AG10803 (cell line): Measurements from ENCODE around the gene IFT172.
A peak's percentile ranks its signal among the peaks of the same experiment; 100 is the strongest.
"Not testable (repeated sequence)": the region's sequence is repeated elsewhere in the genome, so short reads cannot be mapped to it uniquely, and the experiment has no call there.

ENCODE experiments used
- DNase-seq: peaks from one replicate; pipeline ENCODE4 v3.0.0; 2010; ENCODE audit warnings: low read depth
- H3K4me3 ChIP-seq: 2 replicates; pipeline ENCODE4 v1.5.1; 2011; ENCODE audit warnings: mild to moderate bottlenecking, low read length, control low read depth
- TF ChIP-seq, protein P1 (sequence below): conservative IDR thresholded peaks from 2 replicates; pipeline ENCODE4 v1.5.1; 2011; ENCODE audit warnings: mild to moderate bottlenecking, low read length, control low read depth, inconsistent platforms

Gene IFT172, protein sequence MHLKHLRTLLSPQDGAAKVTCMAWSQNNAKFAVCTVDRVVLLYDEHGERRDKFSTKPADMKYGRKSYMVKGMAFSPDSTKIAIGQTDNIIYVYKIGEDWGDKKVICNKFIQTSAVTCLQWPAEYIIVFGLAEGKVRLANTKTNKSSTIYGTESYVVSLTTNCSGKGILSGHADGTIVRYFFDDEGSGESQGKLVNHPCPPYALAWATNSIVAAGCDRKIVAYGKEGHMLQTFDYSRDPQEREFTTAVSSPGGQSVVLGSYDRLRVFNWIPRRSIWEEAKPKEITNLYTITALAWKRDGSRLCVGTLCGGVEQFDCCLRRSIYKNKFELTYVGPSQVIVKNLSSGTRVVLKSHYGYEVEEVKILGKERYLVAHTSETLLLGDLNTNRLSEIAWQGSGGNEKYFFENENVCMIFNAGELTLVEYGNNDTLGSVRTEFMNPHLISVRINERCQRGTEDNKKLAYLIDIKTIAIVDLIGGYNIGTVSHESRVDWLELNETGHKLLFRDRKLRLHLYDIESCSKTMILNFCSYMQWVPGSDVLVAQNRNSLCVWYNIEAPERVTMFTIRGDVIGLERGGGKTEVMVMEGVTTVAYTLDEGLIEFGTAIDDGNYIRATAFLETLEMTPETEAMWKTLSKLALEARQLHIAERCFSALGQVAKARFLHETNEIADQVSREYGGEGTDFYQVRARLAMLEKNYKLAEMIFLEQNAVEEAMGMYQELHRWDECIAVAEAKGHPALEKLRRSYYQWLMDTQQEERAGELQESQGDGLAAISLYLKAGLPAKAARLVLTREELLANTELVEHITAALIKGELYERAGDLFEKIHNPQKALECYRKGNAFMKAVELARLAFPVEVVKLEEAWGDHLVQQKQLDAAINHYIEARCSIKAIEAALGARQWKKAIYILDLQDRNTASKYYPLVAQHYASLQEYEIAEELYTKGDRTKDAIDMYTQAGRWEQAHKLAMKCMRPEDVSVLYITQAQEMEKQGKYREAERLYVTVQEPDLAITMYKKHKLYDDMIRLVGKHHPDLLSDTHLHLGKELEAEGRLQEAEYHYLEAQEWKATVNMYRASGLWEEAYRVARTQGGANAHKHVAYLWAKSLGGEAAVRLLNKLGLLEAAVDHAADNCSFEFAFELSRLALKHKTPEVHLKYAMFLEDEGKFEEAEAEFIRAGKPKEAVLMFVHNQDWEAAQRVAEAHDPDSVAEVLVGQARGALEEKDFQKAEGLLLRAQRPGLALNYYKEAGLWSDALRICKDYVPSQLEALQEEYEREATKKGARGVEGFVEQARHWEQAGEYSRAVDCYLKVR (N-terminal part only)

DNA sequence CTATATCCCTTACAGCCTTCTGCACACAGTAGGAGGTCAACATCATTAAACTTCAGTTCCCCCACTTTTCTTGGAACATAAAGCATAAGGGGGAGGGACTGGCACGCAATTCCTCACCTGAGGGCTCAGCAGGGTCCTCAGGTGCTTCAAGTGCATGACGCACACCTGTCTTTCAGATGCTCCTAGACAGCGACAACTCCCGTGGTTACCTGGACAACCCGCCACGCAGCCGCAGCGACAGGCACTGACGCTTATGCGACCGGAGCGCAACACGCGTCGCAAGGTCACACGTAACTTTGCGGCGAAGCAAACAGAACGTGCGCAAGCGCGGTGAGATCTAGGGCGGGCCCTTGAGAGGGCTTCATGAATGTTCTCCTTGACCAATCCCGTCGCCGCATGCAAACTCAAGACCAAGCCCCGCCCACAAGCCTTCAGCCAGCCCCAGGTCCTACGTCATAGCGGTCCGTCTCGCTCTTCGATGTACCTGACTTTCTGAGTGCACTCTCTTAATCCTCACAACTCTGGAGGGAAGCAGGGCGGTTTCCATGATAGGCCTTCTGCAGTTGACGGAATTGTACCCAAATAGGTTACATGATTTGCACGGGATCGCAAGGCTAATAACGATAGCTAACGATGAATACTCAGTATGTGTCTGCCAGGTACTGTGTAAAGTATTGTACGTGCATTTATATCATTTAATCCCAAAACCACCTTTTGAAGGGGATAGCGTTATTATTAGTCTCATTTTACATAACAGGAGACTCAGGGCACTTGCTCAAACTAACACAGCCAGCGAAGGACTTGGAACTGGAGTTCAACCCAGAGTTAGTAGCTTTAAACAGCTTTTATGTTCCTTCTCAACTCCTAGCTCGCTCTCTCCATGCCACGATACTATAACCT, at the start of gene IFT172:
Gene IFT172 (minus strand): TSS at position 246 of the 900 bp plus-strand sequence. CDS start 90 bp downstream, at position 156.
- TF ChIP-seq, protein P1, sequence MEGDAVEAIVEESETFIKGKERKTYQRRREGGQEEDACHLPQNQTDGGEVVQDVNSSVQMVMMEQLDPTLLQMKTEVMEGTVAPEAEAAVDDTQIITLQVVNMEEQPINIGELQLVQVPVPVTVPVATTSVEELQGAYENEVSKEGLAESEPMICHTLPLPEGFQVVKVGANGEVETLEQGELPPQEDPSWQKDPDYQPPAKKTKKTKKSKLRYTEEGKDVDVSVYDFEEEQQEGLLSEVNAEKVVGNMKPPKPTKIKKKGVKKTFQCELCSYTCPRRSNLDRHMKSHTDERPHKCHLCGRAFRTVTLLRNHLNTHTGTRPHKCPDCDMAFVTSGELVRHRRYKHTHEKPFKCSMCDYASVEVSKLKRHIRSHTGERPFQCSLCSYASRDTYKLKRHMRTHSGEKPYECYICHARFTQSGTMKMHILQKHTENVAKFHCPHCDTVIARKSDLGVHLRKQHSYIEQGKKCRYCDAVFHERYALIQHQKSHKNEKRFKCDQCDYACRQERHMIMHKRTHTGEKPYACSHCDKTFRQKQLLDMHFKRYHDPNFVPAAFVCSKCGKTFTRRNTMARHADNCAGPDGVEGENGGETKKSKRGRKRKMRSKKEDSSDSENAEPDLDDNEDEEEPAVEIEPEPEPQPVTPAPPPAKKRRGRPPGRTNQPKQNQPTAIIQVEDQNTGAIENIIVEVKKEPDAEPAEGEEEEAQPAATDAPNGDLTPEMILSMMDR = no peak
- H3K4me3 ChIP-seq = peak within 1 kb of the TSS; percentile 81
- DNase-seq = peak; percentile 97

DNA sequence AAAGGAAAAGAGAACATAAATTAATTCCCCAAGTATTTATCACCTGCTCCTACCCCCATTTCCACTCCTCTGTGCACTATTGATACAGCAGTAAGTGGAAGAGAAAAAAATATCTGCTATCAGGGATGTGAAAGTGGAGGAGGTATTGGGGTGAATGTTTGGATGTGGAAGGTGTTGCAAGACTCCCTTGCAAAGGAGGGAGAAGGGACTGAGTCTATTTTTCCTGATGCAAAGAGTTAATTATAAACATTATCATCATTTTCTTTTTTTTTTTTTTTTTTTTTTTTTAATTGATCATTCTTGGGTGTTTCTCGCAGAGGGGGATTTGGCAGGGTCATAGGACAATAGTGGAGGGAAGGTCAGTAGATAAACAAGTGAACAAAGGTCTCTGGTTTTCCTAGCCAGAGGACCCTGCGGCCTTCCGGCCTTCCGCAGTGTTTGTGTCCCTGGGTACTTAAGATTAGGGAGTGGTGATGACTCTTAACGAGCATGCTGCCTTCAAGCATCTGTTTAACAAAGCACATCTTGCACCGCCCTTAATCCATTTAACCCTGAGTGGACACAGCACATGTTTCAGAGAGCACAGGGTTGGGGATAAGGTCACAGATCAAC, 49.4 kb upstream of the IFT172 start:
- not testable (repeated sequence) for DNase-seq, H3K4me3 ChIP-seq

DNA sequence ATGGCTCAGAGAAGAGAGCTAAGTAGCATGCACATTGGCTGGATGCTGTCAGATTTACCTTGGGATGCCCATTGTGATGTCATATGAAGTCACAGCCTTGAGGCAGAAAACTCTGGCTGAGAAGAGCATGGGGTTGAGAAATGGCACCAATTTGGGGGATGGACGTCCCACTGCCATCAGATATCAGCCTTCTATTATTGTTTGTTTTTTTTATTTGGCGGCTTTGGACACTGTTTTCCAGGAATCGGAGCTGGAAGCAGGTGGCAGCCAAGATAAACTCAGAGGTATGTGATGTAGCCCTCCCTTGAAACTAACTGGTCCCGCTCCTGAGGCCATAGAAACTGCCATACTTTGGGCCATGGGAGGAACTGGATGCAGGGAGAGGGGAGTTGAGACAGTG, 47.7 kb upstream of the IFT172 start:
- DNase-seq = no peak
- H3K4me3 ChIP-seq = no peak overlapping the region
- TF ChIP-seq, protein P1 = no peak

DNA sequence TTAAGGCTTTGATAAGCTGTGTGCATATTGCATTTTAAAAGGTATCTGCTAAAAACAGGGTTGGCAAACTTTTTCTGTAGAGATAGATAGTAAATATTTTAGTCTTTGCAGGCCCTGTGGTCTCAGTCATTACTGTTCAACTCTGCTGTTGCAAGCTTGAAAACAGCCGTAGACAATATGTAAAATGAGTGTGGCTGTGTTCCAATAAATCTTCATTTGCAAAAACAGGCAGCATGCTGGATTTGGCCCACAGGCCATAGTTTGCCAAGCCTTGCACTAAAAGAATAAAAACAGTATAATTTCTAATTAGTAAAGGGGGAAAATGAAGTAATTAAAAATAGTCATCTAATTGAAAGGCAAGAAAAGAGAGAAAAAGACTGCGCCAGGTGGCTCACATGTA, 42.4 kb upstream of the IFT172 start:
- no peak overlapping the region for H3K4me3 ChIP-seq
- no peak for DNase-seq
- TF ChIP-seq, protein P1 = no peak

DNA sequence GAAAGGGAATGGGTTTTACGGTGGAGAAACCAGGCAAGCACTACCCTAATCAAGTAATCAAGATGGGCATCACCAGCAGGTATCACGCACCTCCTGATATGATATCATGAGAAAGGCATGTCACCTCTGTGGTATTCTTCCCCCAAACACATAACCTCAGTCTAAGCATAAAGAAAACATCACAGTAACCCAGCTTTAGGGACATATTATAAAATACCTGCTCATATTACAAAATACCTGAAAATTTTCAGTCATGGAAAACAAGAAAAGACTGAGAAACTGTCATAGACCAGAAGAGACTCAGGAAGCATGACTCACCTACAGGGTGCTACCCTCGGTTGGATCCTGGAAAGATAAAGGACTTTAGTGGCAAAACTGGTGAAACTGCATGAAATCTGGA, 37.6 kb upstream of the IFT172 start:
- no peak for DNase-seq

DNA sequence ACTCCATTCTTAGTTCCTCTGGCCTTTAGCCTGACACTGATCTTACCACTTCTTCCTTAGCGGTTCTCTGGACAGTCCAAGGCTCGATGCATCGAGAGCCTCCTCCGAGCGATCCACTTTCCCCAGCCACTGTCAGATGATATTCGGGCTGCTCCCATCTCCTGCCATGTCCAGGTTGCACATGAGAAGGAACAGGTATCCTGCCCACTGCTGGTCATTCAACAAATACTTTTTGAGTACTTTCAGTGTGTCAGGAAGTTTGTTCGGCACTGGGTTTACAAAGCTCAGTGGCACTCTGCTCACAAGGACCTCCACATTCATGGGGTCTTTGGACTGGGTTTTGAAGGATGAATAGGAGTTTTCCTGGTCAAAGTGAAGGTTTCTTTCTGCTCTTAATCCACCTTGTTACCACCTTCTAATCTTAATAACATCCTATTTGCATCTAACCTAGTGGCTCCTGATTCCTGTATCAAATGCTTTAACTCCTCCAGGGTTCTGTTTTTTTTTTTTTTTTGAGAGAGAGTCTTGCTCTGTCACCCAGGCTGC, 32.9 kb upstream of the IFT172 start:
- H3K4me3 ChIP-seq = no peak overlapping the region
- no peak for DNase-seq
- TF ChIP-seq, protein P1 = no peak

More for the DNA sequence above, 37.6 kb upstream of the IFT172 start:
- no peak overlapping the region for H3K4me3 ChIP-seq
- TF ChIP-seq, protein P1 = no peak
